GM12874 (cell line): Measurements from ENCODE around the gene PHF21B.

ENCODE experiments used
- CTCF ChIP-seq: IDR thresholded peaks from 2 replicates; pipeline ENCODE4 v1.5.1; 2011; ENCODE audit warnings: low read depth, mild to moderate bottlenecking, control low read depth, low read length, moderate library complexity; ENCODE audit not compliant: insufficient read depth

Gene PHF21B

GRCh38 chr22:45006111-45006963 lies 3.5 kb downstream of the PHF21B start:
- TF ChIP-seq CTCF: no peak

- no peak for TF ChIP-seq CTCF
These were observed 8.2 kb downstream of the PHF21B start for GRCh38 chr22:45001653-45002052.

- TF ChIP-seq CTCF: no peak
These were observed 9.5 kb downstream of the PHF21B start for GRCh38 chr22:45000330-45000729.

GRCh38 chr22:44999687-45000086 lies 10.1 kb downstream of the PHF21B start:
- TF ChIP-seq CTCF: no peak

- TF ChIP-seq CTCF: no peak
These were observed 10.6 kb downstream of the PHF21B start for GRCh38 chr22:44999231-44999630.

GRCh38 chr22:44998296-44998695 lies 11.5 kb downstream of the PHF21B start:
- no peak for TF ChIP-seq CTCF

GRCh38 chr22:44997060-44997459 lies 12.7 kb downstream of the PHF21B start:
- TF ChIP-seq CTCF: no peak
